GM06990 (cell line): ENCODE results near the gene CLN5.

ENCODE experiments used
- DNase-seq: peaks from one replicate; pipeline ENCODE4 v3.0.0-alpha.2; 2011; ENCODE audit not compliant: insufficient read length; ENCODE audit errors: extremely low read depth
- H3K27me3 ChIP-seq: replicated peaks from 2 replicates; pipeline ENCODE4 v1.6.0; 2011; ENCODE audit warnings: low read length; ENCODE audit not compliant: control insufficient read depth, insufficient read depth
- H3K36me3 ChIP-seq: 2 replicates; pipeline ENCODE4 v1.5.1; 2011; ENCODE audit warnings: low read length; ENCODE audit not compliant: control insufficient read depth, insufficient read depth
- H3K4me3 ChIP-seq: replicated peaks from 2 replicates; pipeline ENCODE4 v1.5.1; 2011; ENCODE audit warnings: low read depth, mild to moderate bottlenecking, control low read depth, low read length
- CTCF ChIP-seq: IDR thresholded peaks from 2 replicates; pipeline ENCODE4 v1.5.1; 2011; ENCODE audit warnings: low read length, control low read depth, mild to moderate bottlenecking, inconsistent platforms; ENCODE audit not compliant: insufficient read depth, poor library complexity, severe bottlenecking

CLN5 gene

GRCh38 chr13:77014906-77015685 lies 23.2 kb downstream of the CLN5 start:
- H3K36me3 ChIP-seq = peaks cover 9% of the 10 kb centered on the region
- no peak for DNase-seq
- H3K27me3 ChIP-seq = no peaks in the 10 kb centered on the region
- no peak overlapping the region for H3K4me3 ChIP-seq
- TF ChIP-seq CTCF = no peak

- TF ChIP-seq CTCF = no peak
- H3K36me3 ChIP-seq = peaks cover 5% of the 10 kb centered on the region; the same call in 1 of the 2 replicates
- H3K27me3 ChIP-seq = no peaks in the 10 kb centered on the region
- no peak overlapping the region for H3K4me3 ChIP-seq
- DNase-seq = no peak
Observed at GRCh38 chr13:77016251-77016812, 24.5 kb downstream of the CLN5 start.

- no peak for DNase-seq
- no peak overlapping the region for H3K4me3 ChIP-seq
- no peak for TF ChIP-seq CTCF
- no peaks in the 10 kb centered on the region for H3K27me3 ChIP-seq
- peaks cover 3% of the 10 kb centered on the region; the same call in 1 of the 2 replicates for H3K36me3 ChIP-seq
Observed at GRCh38 chr13:77016888-77017623, 25.2 kb downstream of the CLN5 start.

GRCh38 chr13:77019756-77020155 lies 27.9 kb downstream of the CLN5 start:
- no peak overlapping the region for H3K4me3 ChIP-seq
- peaks cover 3% of the 10 kb centered on the region for H3K36me3 ChIP-seq
- no peak for DNase-seq
- H3K27me3 ChIP-seq = no peaks in the 10 kb centered on the region
- no peak for TF ChIP-seq CTCF

- H3K36me3 ChIP-seq = no peaks in the 10 kb centered on the region; the same call in none of the 2 replicates
- TF ChIP-seq CTCF = no peak
- H3K4me3 ChIP-seq = no peak overlapping the region
- no peaks in the 10 kb centered on the region for H3K27me3 ChIP-seq
- no peak for DNase-seq
Observed at GRCh38 chr13:77022341-77022740, 30.5 kb downstream of the CLN5 start.
